ENCODE data around the gene KRTAP10-3. TPM values are rescaled to one million over a fixed set of nuclear protein-coding genes. Genes with fewer than 3 reads are reported as not detected.

Gene KRTAP10-3
- total RNA-seq, 8 experiments from 2014 or later: 0.23 to 1.1 (median 0.46) TPM; not detected in 3

- ATAC-seq (replicated peaks in 6 of 8): no peak
- in situ Hi-C loops (cut with MboI; ENCODE audit: low pct_unique_long_range_greater_than_20kb in 2 of 9, low sequenced_read_pairs in 9 of 9, unreplicated experiment in 9 of 9): loop anchor here in 4 of 9 experiments (25.0 kb wide), 1 partner anchor 263 kb away; no protein-coding TSS in a partner anchor
- Histone ChIP-seq H3K4me3 (no peak overlapping the region), H3K4me1 (replicated peaks in 1 of 2) (no peaks in the 10 kb centered on the region), H3K27ac (no peak overlapping the region)
- 0 to 61% (median 50%) methylated on average over 1 to 2 of the region's 2 CpGs; no CpG with 5 or more reads in 4 of the 10 experiments for WGBS, 10 experiments
These were observed 33.9 kb downstream of the KRTAP10-3 start for GRCh38 chr21:44524414-44525371.

DNA sequence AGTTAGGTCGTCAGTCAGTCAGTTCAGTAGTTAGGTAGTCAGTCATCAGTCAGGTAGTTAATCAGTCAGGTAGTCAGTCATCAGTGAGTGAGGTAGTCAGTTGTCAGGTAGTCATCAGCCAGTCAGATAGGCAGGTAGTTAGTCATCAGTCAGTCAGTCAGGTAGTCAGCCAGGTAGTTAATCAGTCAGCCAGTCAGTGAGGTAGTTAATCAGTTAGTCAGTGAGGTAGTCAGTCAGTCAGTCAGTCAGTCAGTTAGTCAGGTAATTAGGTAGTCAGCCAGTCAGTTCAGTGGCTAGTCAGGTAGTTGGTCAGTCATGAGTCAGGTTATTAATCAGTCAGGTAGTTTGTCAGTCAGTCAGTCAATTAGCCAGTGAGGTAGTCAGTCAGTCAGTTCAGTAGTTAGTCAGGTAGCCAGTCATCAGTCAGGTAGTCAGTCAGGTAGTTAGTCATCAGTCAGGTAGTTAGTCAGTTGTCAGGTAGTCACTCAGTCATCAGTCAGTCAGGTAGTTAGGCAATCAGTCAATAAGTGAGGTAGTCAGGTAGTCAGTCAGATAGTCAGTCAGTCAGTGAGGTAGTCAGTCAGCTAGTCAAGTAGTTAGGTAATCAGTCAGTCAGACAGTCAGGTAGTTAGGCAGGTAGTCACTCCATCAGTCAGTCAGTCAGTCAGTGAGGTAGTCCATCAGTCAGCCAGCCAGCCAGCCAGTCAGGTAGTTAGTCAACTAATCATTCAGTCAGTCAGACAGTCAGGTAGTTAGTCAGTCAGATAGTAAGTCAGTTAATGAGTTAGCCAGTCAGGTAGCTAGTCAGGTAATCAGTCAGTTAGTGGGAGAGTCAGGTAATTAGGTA lies 34.8 kb downstream of the KRTAP10-3 start:
- WGBS, 10 experiments: 0 to 80% (median 63%) methylated on average over 1 of the region's 1 CpG; no CpG with 5 or more reads in 6 of the 10 experiments
- ATAC-seq (replicated peaks in 6 of 8): no peak
- Histone ChIP-seq H3K4me1 (replicated peaks in 1 of 2) (peaks cover 0 to under 1% of the 10 kb centered on the region in 2 donors), H3K27ac (no peak overlapping the region), H3K4me3 (no peak overlapping the region)
- in situ Hi-C loops (cut with MboI; ENCODE audit: low pct_unique_long_range_greater_than_20kb in 2 of 9, low sequenced_read_pairs in 9 of 9, unreplicated experiment in 9 of 9): loop anchor here in 4 of 9 experiments (25.0 kb wide), 1 partner anchor 264 kb away; no protein-coding TSS in a partner anchor

- Histone ChIP-seq H3K4me1 (replicated peaks in 1 of 2) (peaks cover 0 to 5% of the 10 kb centered on the region in 2 donors), H3K4me3 (no peak overlapping the region), H3K27ac (no peak overlapping the region)
- in situ Hi-C loops (cut with MboI; ENCODE audit: low pct_unique_long_range_greater_than_20kb in 2 of 9, low sequenced_read_pairs in 9 of 9, unreplicated experiment in 9 of 9): loop anchor here in 4 of 9 experiments (25.0 kb wide), 1 partner anchor 265 kb away; no protein-coding TSS in a partner anchor
- no CpG with 5 or more reads among the region's 1 CpG for WGBS, 10 experiments
- ATAC-seq (replicated peaks in 6 of 8): no peak
These were observed 35.8 kb downstream of the KRTAP10-3 start for GRCh38 chr21:44522753-44523204.

DNA sequence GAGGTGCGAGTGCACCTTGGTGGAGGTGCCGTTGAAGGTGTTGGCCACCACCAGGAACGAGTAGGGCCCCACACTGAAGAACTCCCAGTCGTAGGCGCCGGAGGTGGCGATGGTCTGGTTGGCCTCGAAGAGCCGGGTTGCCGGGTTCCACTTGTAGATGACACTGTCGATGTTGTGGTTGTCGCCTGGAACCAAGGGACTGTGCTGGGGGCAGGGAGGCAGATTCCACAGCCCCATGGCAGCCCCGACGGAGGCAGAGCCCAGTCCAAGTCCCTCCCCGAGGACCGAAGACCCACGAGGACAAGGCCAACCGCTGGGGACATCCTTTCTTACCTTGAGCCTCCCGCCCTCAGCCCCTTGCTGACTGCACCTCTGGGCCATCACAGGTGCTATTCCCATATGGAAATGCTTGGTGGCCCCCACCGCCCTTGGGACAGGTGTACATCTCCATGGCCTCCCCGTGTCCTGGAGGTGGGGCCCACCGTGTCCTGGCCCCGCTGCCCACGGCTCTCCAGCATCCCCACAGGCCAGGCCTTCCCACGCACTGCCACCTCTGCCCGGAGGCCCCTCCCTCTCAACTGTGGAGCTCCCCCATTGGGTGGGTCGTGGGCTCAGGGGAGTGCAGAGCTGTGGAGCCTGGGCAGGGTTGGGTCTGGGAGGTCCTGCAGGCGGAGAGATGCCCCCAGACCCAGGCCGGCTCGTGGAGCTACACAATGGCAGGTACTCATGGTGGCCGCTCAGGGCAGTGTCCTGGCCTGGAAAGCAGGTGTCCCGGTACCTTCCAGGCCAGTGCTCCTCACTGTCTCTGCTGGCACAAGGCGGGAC lies 36.5 kb downstream of the KRTAP10-3 start:
- Histone ChIP-seq H3K4me1 (replicated peaks in 1 of 2) (peaks cover 0 to 5% of the 10 kb centered on the region in 2 donors), H3K4me3 (no peak overlapping the region), H3K27ac (no peak overlapping the region)
- in situ Hi-C loops (cut with MboI; ENCODE audit: low pct_unique_long_range_greater_than_20kb in 2 of 9, low sequenced_read_pairs in 9 of 9, unreplicated experiment in 9 of 9): loop anchor here in 4 of 9 experiments (25.0 kb wide), 1 partner anchor 265 kb away; no protein-coding TSS in a partner anchor
- peak in 1 of 8 experiments; percentile 24 for ATAC-seq (replicated peaks in 6 of 8)
- 80 to 88% methylated on average over 2 to 10 of the region's 33 CpGs; no CpG with 5 or more reads in 8 of the 10 experiments for whole genome bisulfite sequencing, 10 experiments

DNA sequence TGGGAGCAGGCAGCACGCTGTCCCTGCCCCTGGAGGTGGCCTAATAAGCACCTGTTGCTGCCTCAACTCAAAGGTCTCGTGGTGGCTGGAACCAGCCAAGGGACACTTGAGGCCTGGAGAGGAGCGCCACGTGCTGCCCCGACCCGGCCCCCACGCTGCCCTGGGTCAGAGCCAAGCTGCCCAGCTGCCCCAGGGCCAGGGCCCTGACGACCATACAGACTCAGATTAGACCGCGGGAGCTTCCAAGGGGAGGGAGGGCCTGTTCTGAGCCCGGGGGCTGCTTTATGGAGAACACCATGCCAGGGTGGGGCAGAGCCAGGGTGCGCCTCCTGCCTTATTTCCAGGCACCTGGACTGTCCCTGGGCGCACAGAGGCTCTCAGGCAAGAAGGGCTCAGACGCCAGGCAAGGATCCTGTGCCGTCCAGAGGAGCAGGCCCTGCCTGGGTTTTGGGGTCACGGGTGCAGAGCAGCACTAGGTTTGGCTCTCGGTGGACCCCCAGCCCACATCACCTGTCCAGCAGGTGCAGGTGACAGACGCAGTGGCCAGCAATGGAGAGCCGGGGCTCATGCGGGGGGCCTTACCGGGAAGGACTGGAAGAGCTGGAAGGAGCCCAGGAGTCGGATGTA lies 37.2 kb downstream of the KRTAP10-3 start:
- in situ Hi-C loops (cut with MboI; ENCODE audit: low pct_unique_long_range_greater_than_20kb in 2 of 9, low sequenced_read_pairs in 9 of 9, unreplicated experiment in 9 of 9): loop anchor here in 4 of 9 experiments (25.0 kb wide), 1 partner anchor 266 kb away; no protein-coding TSS in a partner anchor
- no peak for ATAC-seq (replicated peaks in 6 of 8)

DNA sequence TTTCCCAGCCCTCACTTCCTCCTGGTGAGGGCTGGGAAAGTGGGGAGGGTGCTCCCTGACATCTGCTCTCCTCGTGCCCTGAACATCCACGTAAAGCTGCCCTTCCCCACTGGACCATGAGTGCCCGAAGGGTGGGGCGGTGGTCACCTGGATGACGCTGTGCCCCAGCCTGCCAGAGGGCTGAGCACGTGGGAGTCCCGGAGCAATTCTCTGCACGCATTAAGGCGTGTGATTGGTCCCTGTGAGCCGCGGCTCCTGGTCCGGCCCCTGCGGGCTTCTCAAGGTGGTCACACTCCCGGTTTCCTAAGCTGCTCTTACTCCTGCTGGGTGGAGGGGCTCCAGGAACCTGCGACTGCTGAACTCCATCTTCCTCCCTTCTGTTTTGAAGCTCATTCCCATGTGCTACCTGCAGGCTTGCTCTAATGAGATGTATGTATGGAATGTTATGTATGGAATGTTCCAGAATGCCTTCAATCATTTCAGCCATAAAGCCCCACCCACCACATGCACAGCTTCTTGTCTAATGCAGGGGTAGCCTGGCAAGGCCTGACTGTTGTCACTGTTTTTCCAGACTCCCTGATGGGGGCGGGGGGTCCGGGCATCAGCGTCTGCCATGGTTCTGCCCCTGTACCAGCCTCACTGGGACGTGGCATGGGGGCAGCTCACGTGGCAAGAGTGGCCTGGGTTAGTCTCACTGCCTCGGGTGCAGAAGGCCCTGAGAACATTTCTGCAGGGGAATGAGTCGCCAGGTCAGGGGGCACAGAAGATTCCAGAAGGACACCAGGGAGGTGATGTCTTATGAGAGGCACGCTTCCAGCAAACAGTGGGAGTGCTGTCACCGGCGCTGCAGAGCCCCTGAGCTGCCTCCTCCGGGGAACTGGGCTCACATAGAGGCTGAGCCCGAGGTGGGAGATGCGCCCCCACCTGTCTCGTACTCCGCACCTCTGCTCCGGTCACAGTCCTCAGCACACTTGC lies 38.0 kb downstream of the KRTAP10-3 start:
- in situ Hi-C loops (cut with MboI; ENCODE audit: low pct_unique_long_range_greater_than_20kb in 2 of 9, low sequenced_read_pairs in 9 of 9, unreplicated experiment in 9 of 9): loop anchor here in 4 of 9 experiments (25.0 kb wide), 1 partner anchor 267 kb away; no protein-coding TSS in a partner anchor
- Histone ChIP-seq H3K27ac (no peak overlapping the region), H3K4me3 (no peak overlapping the region), H3K4me1 (replicated peaks in 1 of 2) (peaks cover 0 to 5% of the 10 kb centered on the region in 2 donors)
- peak in 1 of 8 experiments; percentile 44 for ATAC-seq (replicated peaks in 6 of 8)
- WGBS, 10 experiments: 29 to 100% (median 84%) methylated on average over 1 to 14 of the region's 31 CpGs; no CpG with 5 or more reads in 4 of the 10 experiments

More for the DNA sequence above, 37.2 kb downstream of the KRTAP10-3 start:
- no peak overlapping the region for H3K27ac ChIP-seq
- WGBS, 10 experiments: 80 to 100% (median 100%) methylated on average over 1 to 3 of the region's 22 CpGs; no CpG with 5 or more reads in 7 of the 10 experiments
- H3K4me1 ChIP-seq (replicated peaks in 1 of 2): peaks cover 0 to 5% of the 10 kb centered on the region in 2 donors
- H3K4me3 ChIP-seq: no peak overlapping the region

- in situ Hi-C loops (cut with MboI; ENCODE audit: low pct_unique_long_range_greater_than_20kb in 2 of 9, low sequenced_read_pairs in 9 of 9, unreplicated experiment in 9 of 9): loop anchor here in 4 of 9 experiments (25.0 kb wide), 1 partner anchor 268 kb away; no protein-coding TSS in a partner anchor
- Histone ChIP-seq H3K4me3 (no peak overlapping the region), H3K27ac (no peak overlapping the region), H3K4me1 (replicated peaks in 1 of 2) (peaks cover 0 to 5% of the 10 kb centered on the region in 2 donors)
- whole genome bisulfite sequencing, 10 experiments: 60 to 100% (median 86%) methylated on average over 1 to 21 of the region's 28 CpGs; no CpG with 5 or more reads in 4 of the 10 experiments
- no peak for ATAC-seq (replicated peaks in 6 of 8)
These were observed 39.0 kb downstream of the KRTAP10-3 start for GRCh38 chr21:44519346-44520325.

DNA sequence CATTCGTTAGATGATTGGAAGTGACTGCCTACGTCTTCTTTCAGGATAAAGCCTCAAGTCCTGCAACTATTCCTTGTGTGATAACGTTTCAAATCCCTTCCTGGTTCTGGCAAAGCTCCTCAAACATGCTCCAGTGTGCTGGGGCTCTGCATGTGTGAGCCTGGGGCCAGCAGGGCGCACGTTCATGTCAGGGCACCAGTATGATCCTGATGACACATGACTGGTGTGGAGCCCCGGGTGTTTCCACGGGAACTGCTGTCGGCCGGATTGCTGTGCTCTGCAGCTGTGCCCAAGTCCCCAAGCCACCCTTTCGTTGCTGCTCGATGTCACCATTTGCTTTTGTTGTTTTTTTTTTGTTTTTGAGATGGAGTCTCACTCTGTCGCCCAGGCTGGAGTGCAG lies 39.9 kb downstream of the KRTAP10-3 start:
- Histone ChIP-seq H3K27ac (no peak overlapping the region), H3K4me3 (no peak overlapping the region), H3K4me1 (replicated peaks in 1 of 2) (peaks cover 0 to 5% of the 10 kb centered on the region in 2 donors)
- 4 to 80% (median 33%) methylated on average over 2 to 5 of the region's 12 CpGs; no CpG with 5 or more reads in 6 of the 10 experiments for WGBS, 10 experiments
- peak in 1 of 8 experiments; percentile 14 for ATAC-seq (replicated peaks in 6 of 8)
- in situ Hi-C loops (cut with MboI; ENCODE audit: low pct_unique_long_range_greater_than_20kb in 2 of 9, low sequenced_read_pairs in 9 of 9, unreplicated experiment in 9 of 9): loop anchor here in 4 of 9 experiments (25.0 kb wide), 1 partner anchor 269 kb away; no protein-coding TSS in a partner anchor

GRCh38 chr21:44517175-44517899 lies 41.3 kb downstream of the KRTAP10-3 start:
- in situ Hi-C loops (cut with MboI; ENCODE audit: low pct_unique_long_range_greater_than_20kb in 2 of 9, low sequenced_read_pairs in 9 of 9, unreplicated experiment in 9 of 9): loop anchor here in 4 of 9 experiments (25.0 kb wide), 1 partner anchor 270 kb away; no protein-coding TSS in a partner anchor
- H3K4me1 ChIP-seq (replicated peaks in 1 of 2): peaks cover 0 to 5% of the 10 kb centered on the region in 2 donors
- H3K27ac ChIP-seq: peak overlapping the region in 1 of 2 donors; percentile 76
- H3K4me3 ChIP-seq: peak overlapping the region in 4 of 5 donors; percentile 18 to 36 (median 28)
- WGBS, 10 experiments: 16 to 97% (median 80%) methylated on average over 1 to 9 of the region's 15 CpGs; no CpG with 5 or more reads in 1 of the 10 experiments
- ATAC-seq (replicated peaks in 6 of 8): peak; percentile 33 to 99 (median 98)

Measured in motor neuron (in vitro differentiated cells).